DLD1 (cell line): ENCODE results near the gene TRIM47.
"Not testable (repeated sequence)": the region's sequence is repeated elsewhere in the genome, so short reads cannot be mapped to it uniquely, and the experiment has no call there.

Experiments
- in situ Hi-C: cut with HindIII; loops from 2 replicates; pipeline ENCODE4 v1.10.0; 2017; ENCODE audit warnings: low sequenced_read_pairs

TRIM47 gene

GRCh38 chr17:75872434-75873351 lies 5.7 kb downstream of the TRIM47 start:
- in situ Hi-C loops, result no loop called here

GRCh38 chr17:75870228-75870627 lies 8.2 kb downstream of the TRIM47 start:
- in situ Hi-C loops, result not testable (repeated sequence)

GRCh38 chr17:75869282-75870141 lies 8.9 kb downstream of the TRIM47 start:
- in situ Hi-C loops, result no loop called here

GRCh38 chr17:75868730-75869281 lies 9.6 kb downstream of the TRIM47 start:
- in situ Hi-C loops, result not testable (repeated sequence)

GRCh38 chr17:75865404-75866188 lies 12.8 kb downstream of the TRIM47 start:
- in situ Hi-C loops, result not testable (repeated sequence)

GRCh38 chr17:75864887-75865286 lies 13.5 kb downstream of the TRIM47 start:
- in situ Hi-C loops, result not testable (repeated sequence)

- in situ Hi-C loops, result no loop called here
Observed at GRCh38 chr17:75864448-75864871, 13.9 kb downstream of the TRIM47 start.

GRCh38 chr17:75861927-75862317 lies 16.5 kb downstream of the TRIM47 start:
- in situ Hi-C loops, result no loop called here

- in situ Hi-C loops, result not testable (repeated sequence)
Observed at GRCh38 chr17:75859358-75859757, 19.0 kb downstream of the TRIM47 start.

GRCh38 chr17:75856062-75856756 lies 22.2 kb downstream of the TRIM47 start:
- in situ Hi-C loops, result no loop called here

GRCh38 chr17:75855310-75856061 lies 22.9 kb downstream of the TRIM47 start, which contains the start of gene WBP2:
Gene WBP2 (minus strand): TSS chr17:75855335. CDS start chr17:75855297, 38 bp downstream.
- in situ Hi-C loops, result no loop called here

- in situ Hi-C loops, result no loop called here
Observed at GRCh38 chr17:75854881-75855309, 23.5 kb downstream of the TRIM47 start.

- in situ Hi-C loops, result no loop called here
Observed at GRCh38 chr17:75854101-75854748, 24.2 kb downstream of the TRIM47 start.

- in situ Hi-C loops, result no loop called here
Observed at GRCh38 chr17:75853433-75853832, 24.9 kb downstream of the TRIM47 start.

- in situ Hi-C loops, result not testable (repeated sequence)
Observed at GRCh38 chr17:75851693-75851991, 26.7 kb downstream of the TRIM47 start.

GRCh38 chr17:75850928-75851692 lies 27.3 kb downstream of the TRIM47 start:
- in situ Hi-C loops, result no loop called here

GRCh38 chr17:75849724-75850123 lies 28.7 kb downstream of the TRIM47 start:
- in situ Hi-C loops, result no loop called here

GRCh38 chr17:75849279-75849646 lies 29.1 kb downstream of the TRIM47 start:
- in situ Hi-C loops, result no loop called here
